Measurements from ENCODE around the gene HIGD1B.

GRCh38 chr17:44798356-44798755 is 49.3 kb upstream of the HIGD1B start:
- TF ChIP-seq CTCF (IDR thresholded peaks at IDR 0.05; ENCODE audit: poor library complexity, severe bottlenecking), result no peak
- TF ChIP-seq EP300 (conservative IDR thresholded peaks at IDR 0.05; ENCODE audit: poor library complexity, severe bottlenecking), result no peak
- TF ChIP-seq POLR2AphosphoS5 (IDR thresholded peaks at IDR 0.05), result no peak
- TF ChIP-seq RAD21 (conservative IDR thresholded peaks at IDR 0.05), result no peak
- no peak for TF ChIP-seq EZH2 (IDR thresholded peaks at IDR 0.05; ENCODE audit: borderline replicate concordance, insufficient read depth, low read length, poor library complexity, severe bottlenecking)
- TF ChIP-seq REST (IDR thresholded peaks at IDR 0.05; ENCODE audit: borderline replicate concordance), result no peak

All from neural cell (in vitro differentiated cells).